KMS-11 (cell line): ENCODE data around the gene USF2.

Source experiments
- H2AFZ ChIP-seq: fragments of 200-600 bp; sonication (generic); 2 replicates; pipeline ENCODE4 v1.6.1; 2016; ENCODE audit warnings: antibody characterized with exemption, mixed run types, low read depth
- H3K27ac ChIP-seq: fragments of 200-600 bp; sonication (generic); 2 replicates; pipeline ENCODE4 v1.6.1; 2016; ENCODE audit warnings: mild to moderate bottlenecking, mixed run types
- H3K27me3 ChIP-seq: fragments of 200-600 bp; sonication (generic); 2 replicates; pipeline ENCODE4 v1.6.1; 2017; ENCODE audit warnings: mild to moderate bottlenecking, low read depth, mixed run types, moderate library complexity; ENCODE audit not compliant: insufficient read depth
- H3K36me3 ChIP-seq: fragments of 200-600 bp; sonication (generic); 2 replicates; pipeline ENCODE4 v1.6.1; 2017; ENCODE audit warnings: mild to moderate bottlenecking, mixed run types; ENCODE audit not compliant: insufficient read depth
- H3K4me1 ChIP-seq: fragments of 200-600 bp; sonication (generic); 2 replicates; pipeline ENCODE4 v1.6.1; 2016; ENCODE audit warnings: mild to moderate bottlenecking, low read depth, mixed run types; ENCODE audit not compliant: poor library complexity, severe bottlenecking
- H3K4me2 ChIP-seq: fragments of 200-600 bp; sonication (generic); 2 replicates; pipeline ENCODE4 v1.7.0; 2016; ENCODE audit warnings: mild to moderate bottlenecking, mixed run types
- H3K4me3 ChIP-seq: fragments of 200-600 bp; sonication (generic); IDR thresholded peaks from 2 replicates; pipeline ENCODE4 v1.6.1; 2017; ENCODE audit warnings: low read depth, low read length, mixed read lengths; ENCODE audit not compliant: insufficient read depth
- H3K79me2 ChIP-seq: fragments of 200-600 bp; sonication (generic); 2 replicates; pipeline ENCODE4 v1.6.1; 2016; ENCODE audit warnings: low read depth, mixed run types; ENCODE audit not compliant: insufficient read depth
- H3K9ac ChIP-seq: fragments of 200-600 bp; sonication (generic); 2 replicates; pipeline ENCODE4 v1.6.1; 2016; ENCODE audit warnings: mild to moderate bottlenecking, mixed run types
- H4K20me1 ChIP-seq: fragments of 200-600 bp; sonication (generic); 2 replicates; pipeline ENCODE4 v1.6.1; 2016; ENCODE audit warnings: mild to moderate bottlenecking, mixed run types; ENCODE audit not compliant: insufficient read depth
- CTCF ChIP-seq: fragments of 200-600 bp; sonication (generic); conservative IDR thresholded peaks from 2 replicates; pipeline ENCODE4 v1.6.1; 2017; ENCODE audit warnings: low read depth, mild to moderate bottlenecking, antibody characterized with exemption, low read length, moderate library complexity, mixed read lengths

Gene USF2

GRCh38 chr19:35269438-35270117, 816 bp downstream of the USF2 start:
- TF ChIP-seq CTCF, result peak; percentile 64
- Histone ChIP-seq H4K20me1 (no peaks in the 10 kb centered on the region), H3K4me2 (peak overlapping the region; percentile 60), H3K9ac (peak overlapping the region; percentile 71; the same call in 1 of the 2 replicates), H3K4me3 (no peak overlapping the region), H2AFZ (peak overlapping the region; percentile 38; the same call in 1 of the 2 replicates), H3K27me3 (no peaks in the 10 kb centered on the region), H3K79me2 (peaks cover 10% of the 10 kb centered on the region; the same call in 1 of the 2 replicates), H3K4me1 (peaks cover 9% of the 10 kb centered on the region), H3K36me3 (no peaks in the 10 kb centered on the region), H3K27ac (peak overlapping the region; percentile 74)

GRCh38 chr19:35270381-35270811, 1.6 kb downstream of the USF2 start:
- no peak overlapping the region for H3K4me3 ChIP-seq
- H3K27ac ChIP-seq, result no peak overlapping the region

GRCh38 chr19:35271546-35271945, 2.8 kb downstream of the USF2 start:
- no peak for TF ChIP-seq CTCF
- no peaks in the 10 kb centered on the region for H3K27me3 ChIP-seq
- H3K4me1 ChIP-seq, result peaks cover 9% of the 10 kb centered on the region
- H4K20me1 ChIP-seq, result no peaks in the 10 kb centered on the region
- H3K9ac ChIP-seq, result no peak overlapping the region
- H3K27ac ChIP-seq, result no peak overlapping the region
- H3K4me2 ChIP-seq, result no peak overlapping the region
- no peak overlapping the region for H3K4me3 ChIP-seq
- H3K36me3 ChIP-seq, result no peaks in the 10 kb centered on the region
- H2AFZ ChIP-seq, result no peak overlapping the region
- H3K79me2 ChIP-seq, result peaks cover 10% of the 10 kb centered on the region; the same call in 1 of the 2 replicates

More at GRCh38 chr19:35270381-35270811, 1.6 kb downstream of the USF2 start:
- Histone ChIP-seq H4K20me1 (no peaks in the 10 kb centered on the region), H2AFZ (no peak overlapping the region), H3K79me2 (peaks cover 10% of the 10 kb centered on the region; the same call in 1 of the 2 replicates), H3K9ac (no peak overlapping the region), H3K4me2 (peak overlapping the region; percentile 60), H3K36me3 (no peaks in the 10 kb centered on the region), H3K27me3 (no peaks in the 10 kb centered on the region), H3K4me1 (peaks cover 9% of the 10 kb centered on the region)
- TF ChIP-seq CTCF, result no peak

- Histone ChIP-seq H2AFZ (no peak overlapping the region), H3K36me3 (no peaks in the 10 kb centered on the region), H3K9ac (no peak overlapping the region)
Measured at GRCh38 chr19:35272122-35272719, 3.5 kb downstream of the USF2 start.

More at GRCh38 chr19:35272122-35272719, 3.5 kb downstream of the USF2 start:
- TF ChIP-seq CTCF, result no peak
- Histone ChIP-seq H4K20me1 (no peaks in the 10 kb centered on the region), H3K4me3 (no peak overlapping the region), H3K27ac (no peak overlapping the region), H3K4me1 (peaks cover 6% of the 10 kb centered on the region), H3K27me3 (no peaks in the 10 kb centered on the region), H3K79me2 (peaks cover 6% of the 10 kb centered on the region; the same call in 1 of the 2 replicates), H3K4me2 (no peak overlapping the region)
